Activated naive CD4-positive, alpha-beta T cell treated with anti-CD3 and anti-CD28 coated beads, Interleukin-2, amount 10 ng/mL, durations not matched to agents 7 days and 5 days (primary cell): ENCODE results near the gene SAMD9L.

Experiments
- CTCF ChIA-PET: fragments of 350-600 bp; sonication (Branson Sonifier 250); formaldehyde crosslinking; loops from one replicate; lab custom pipeline; 2021; ENCODE audit warnings: antibody characterized with exemption; lab: Charles Lee
- DNase-seq: peaks from one replicate; pipeline ENCODE4 v3.0.0-alpha.2; 2020
- H3K27ac Mint-ChIP-seq: one replicate; pipeline ENCODE4 v1.8.0; 2021; ENCODE audit warnings: mild to moderate bottlenecking, moderate library complexity, mixed read lengths
- H3K27me3 Mint-ChIP-seq: one replicate; pipeline ENCODE4 v1.8.0; 2021; ENCODE audit warnings: mild to moderate bottlenecking, mixed read lengths
- H3K36me3 Mint-ChIP-seq: one replicate; pipeline ENCODE4 v1.8.0; 2021; ENCODE audit warnings: mixed read lengths
- H3K4me1 Mint-ChIP-seq: one replicate; pipeline ENCODE4 v1.8.0; 2021; ENCODE audit warnings: mixed read lengths
- H3K4me3 Mint-ChIP-seq: one replicate; pipeline ENCODE4 v1.8.0; 2021; ENCODE audit warnings: mild to moderate bottlenecking, moderate library complexity, mixed read lengths
- H3K9me3 Mint-ChIP-seq: one replicate; pipeline ENCODE4 v1.8.0; 2021; ENCODE audit warnings: mixed read lengths

SAMD9L gene

DNA sequence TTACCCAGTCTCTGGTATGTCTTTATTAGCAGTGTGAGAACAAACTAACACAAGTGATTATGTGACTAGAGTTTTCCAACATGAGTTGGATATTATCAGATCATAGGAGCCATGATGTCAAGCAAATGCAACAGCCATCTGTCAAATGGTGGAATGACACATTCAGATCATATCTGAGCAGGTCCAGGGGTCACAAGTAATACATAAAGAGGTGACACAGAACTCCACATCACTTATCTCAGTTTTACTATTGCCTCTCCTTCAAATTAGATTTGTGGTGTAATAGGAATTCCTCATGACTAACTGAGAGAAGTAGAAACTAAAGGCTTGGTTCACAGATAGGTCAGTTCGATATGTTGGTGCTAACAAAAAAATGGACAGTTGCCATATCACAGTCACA, 12.2 kb upstream of the SAMD9L start:
- Mint-ChIP-seq H3K4me1 (peaks cover 5% of the 10 kb centered on the region), H3K27ac (no peak overlapping the region), H3K36me3 (no peaks in the 10 kb centered on the region), H3K9me3 (peaks cover 13% of the 10 kb centered on the region), H3K4me3 (no peak overlapping the region), H3K27me3 (no peaks in the 10 kb centered on the region)
- no peak for DNase-seq
- CTCF ChIA-PET = no interaction called here

DNA sequence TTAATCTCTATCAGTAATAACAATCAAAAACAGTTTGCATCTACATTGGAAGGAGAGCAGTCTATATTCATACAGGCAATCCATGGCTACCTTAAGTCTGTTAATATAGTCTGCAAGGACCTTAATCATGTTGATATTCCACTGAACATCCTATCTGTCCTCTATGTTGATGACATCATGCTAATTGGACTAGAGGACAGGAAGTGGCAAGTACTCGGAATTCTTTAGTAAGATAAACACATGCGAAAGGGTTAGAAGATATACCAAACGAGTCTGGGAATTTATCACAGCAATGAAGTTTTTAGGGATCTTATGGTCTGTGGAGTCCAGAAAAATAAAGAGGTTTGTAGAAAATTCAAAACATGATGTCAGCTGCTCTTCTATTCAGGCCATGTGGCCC, 11.3 kb upstream of the SAMD9L start:
- Mint-ChIP-seq H3K27ac (no peak overlapping the region), H3K27me3 (no peaks in the 10 kb centered on the region), H3K36me3 (no peaks in the 10 kb centered on the region), H3K4me1 (peaks cover 2% of the 10 kb centered on the region), H3K4me3 (no peak overlapping the region), H3K9me3 (peaks cover 13% of the 10 kb centered on the region)
- CTCF ChIA-PET = no interaction called here
- no peak for DNase-seq

DNA sequence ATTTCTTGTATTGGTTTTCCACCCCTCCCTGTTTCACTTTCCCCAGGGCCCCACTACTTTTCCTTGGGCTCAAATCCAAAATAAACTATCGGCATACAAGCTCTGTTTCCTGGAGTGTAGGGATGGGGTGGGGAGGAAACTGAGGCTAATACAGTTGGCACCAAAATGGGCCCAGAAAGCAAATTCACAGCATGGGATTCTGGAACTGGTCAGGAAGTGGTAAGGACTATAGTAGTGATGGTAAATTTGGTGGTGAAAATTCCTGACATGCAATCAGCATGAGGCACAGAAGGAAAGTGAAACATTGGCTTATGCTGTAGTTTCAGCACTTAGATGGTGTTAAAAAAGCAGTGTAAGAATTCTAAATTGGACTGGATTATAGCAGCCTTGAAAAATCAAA, 8.7 kb upstream of the SAMD9L start:
- H3K9me3 Mint-ChIP-seq = peaks cover 9% of the 10 kb centered on the region
- no peaks in the 10 kb centered on the region for H3K36me3 Mint-ChIP-seq
- H3K27ac Mint-ChIP-seq = no peak overlapping the region
- CTCF ChIA-PET = interaction anchor here (0.6 to 1.2 kb wide), 2 partner anchors 10 to 16 kb away, joined by 3 read pairs; no protein-coding TSS in a partner anchor
- DNase-seq = no peak
- H3K27me3 Mint-ChIP-seq = no peaks in the 10 kb centered on the region
- H3K4me1 Mint-ChIP-seq = peaks cover 2% of the 10 kb centered on the region
- H3K4me3 Mint-ChIP-seq = no peak overlapping the region

DNA sequence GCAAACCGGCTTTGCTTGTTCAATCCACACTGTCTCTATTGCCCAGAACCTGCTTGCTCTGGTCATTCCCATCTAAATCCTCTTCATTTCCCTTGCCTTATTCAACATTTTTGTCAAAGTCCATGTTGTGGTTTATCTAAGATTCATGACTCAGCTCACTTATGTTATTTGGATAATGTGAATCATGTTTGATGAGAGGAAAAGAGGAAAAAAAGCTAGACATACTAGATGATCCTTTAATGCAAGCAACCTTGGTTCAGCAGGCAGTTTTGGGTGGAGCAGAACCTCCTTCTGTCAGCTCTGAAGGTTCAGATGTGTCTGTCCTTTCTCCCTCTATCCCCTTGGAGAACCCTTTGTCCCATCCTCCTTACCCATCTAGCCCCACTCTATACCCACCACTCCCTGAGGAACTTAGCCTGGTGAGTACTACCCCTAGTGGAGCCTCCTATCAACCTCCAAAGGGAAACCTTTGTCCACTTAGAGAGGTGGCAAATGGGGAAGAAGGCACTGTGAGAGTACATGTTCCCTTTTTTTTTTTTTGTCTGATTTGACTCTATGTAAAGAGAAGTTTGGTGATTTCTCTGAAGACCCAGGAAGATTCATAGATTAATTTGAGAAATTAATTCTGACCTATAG, 2.1 kb upstream of the SAMD9L start:
- H3K4me1 Mint-ChIP-seq = peaks cover 31% of the 10 kb centered on the region
- H3K9me3 Mint-ChIP-seq = no peaks in the 10 kb centered on the region
- H3K4me3 Mint-ChIP-seq = no peak overlapping the region
- peaks cover 27% of the 10 kb centered on the region for H3K36me3 Mint-ChIP-seq
- no peak for DNase-seq
- no peaks in the 10 kb centered on the region for H3K27me3 Mint-ChIP-seq
- H3K27ac Mint-ChIP-seq = no peak overlapping the region
- CTCF ChIA-PET = interaction anchor here (1.2 kb wide), 1 partner anchor 8 kb away, joined by 5 read pairs; no protein-coding TSS in a partner anchor

DNA sequence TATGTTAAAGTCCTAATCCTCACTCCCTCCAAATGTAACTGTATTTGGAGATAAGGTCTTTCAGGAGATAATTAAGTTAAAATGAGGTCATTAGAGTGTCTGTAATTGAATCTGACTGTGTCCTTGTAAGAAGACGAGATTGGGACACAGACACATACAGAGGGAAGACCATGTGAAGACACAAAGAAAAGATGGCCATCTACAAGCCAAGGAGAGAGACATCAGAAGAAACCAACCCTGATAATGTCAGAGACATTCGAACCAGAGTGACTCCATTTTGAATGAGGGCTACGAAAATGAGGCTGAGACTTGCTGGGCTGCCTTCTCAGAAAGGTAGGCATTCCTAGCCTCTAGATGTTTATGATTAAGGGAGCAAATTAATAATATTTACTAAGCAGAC, 542 bp upstream of the SAMD9L start:
- Mint-ChIP-seq H3K9me3 (no peaks in the 10 kb centered on the region), H3K27ac (peak overlapping the region; percentile 94), H3K4me3 (peak overlapping the region; percentile 95), H3K4me1 (peaks cover 37% of the 10 kb centered on the region), H3K36me3 (peaks cover 34% of the 10 kb centered on the region), H3K27me3 (no peaks in the 10 kb centered on the region)
- no peak for DNase-seq
- CTCF ChIA-PET = no interaction called here

DNA sequence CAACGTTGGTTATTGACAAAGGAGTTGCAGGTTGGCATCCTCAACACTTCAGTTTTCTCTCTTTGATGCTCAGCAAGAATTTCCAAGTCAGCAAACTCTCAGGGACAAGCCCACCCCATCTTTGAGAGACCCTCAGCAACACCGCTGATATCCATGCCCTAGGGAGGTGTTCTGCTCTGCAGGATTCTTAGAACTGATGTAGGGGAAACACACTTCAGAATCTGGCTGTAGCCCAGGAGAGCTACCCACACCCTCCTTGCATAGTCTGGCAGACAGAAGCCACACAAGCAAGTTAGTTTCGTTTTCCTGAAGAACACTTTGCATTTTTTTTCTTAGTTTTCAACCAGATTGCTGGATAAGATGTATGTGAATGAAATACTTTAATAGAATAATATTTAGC, 822 bp downstream of the SAMD9L start:
- CTCF ChIA-PET = interaction anchor here (0.9 to 1.0 kb wide), 3 partner anchors 10 to 81 kb away, joined by 3 read pairs; no protein-coding TSS in a partner anchor
- peaks cover 34% of the 10 kb centered on the region for H3K36me3 Mint-ChIP-seq

DNA sequence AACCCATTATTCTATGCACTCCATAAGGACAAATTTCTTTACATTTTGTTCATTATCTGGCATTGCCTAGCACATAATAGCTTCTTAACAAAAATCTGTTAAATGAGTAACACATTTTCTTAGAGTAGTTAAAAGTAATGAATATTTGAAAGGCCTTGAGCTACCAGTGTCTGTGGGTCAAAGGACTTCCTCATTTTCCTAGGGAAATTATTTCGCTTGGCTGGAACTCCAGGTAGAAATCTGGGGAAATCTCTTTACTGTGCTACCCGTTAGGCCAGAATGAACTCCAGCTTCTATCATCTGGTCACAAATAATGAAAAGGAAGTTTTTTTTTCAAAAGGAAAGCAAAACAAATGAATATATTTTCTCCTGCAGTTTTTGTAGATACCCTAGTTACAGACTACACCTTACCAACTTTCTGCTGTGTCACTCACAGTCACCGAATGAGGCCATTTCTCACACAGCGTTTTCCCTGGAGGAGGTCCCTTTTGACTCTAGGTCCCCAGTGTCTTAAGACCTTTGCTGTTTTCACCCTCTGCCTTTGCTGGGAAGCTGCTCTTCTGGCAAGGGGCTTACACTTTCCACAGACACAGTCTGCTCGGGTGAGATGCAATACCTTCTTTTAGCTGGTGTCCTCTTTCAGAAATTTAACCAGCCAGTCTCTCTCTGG, 1.6 kb downstream of the SAMD9L start:
- H3K27me3 Mint-ChIP-seq = no peaks in the 10 kb centered on the region
- peaks cover 37% of the 10 kb centered on the region for H3K4me1 Mint-ChIP-seq
- DNase-seq = peak; percentile 39
- CTCF ChIA-PET = interaction anchor here (0.6 to 1.0 kb wide), 5 partner anchors 9 to 82 kb away, joined by 3 to 4 read pairs (median 3); partner anchors contain the start of gene SAMD9
- peaks cover 34% of the 10 kb centered on the region for H3K36me3 Mint-ChIP-seq
- peak overlapping the region; percentile 92 for H3K27ac Mint-ChIP-seq
- H3K9me3 Mint-ChIP-seq = no peaks in the 10 kb centered on the region
- peak overlapping the region; percentile 95 for H3K4me3 Mint-ChIP-seq

More for the DNA sequence above, 822 bp downstream of the SAMD9L start:
- Mint-ChIP-seq H3K27ac (peak overlapping the region; percentile 92), H3K4me1 (peaks cover 37% of the 10 kb centered on the region), H3K27me3 (no peaks in the 10 kb centered on the region), H3K9me3 (no peaks in the 10 kb centered on the region), H3K4me3 (peak overlapping the region; percentile 95)
- DNase-seq = peak; percentile 58

DNA sequence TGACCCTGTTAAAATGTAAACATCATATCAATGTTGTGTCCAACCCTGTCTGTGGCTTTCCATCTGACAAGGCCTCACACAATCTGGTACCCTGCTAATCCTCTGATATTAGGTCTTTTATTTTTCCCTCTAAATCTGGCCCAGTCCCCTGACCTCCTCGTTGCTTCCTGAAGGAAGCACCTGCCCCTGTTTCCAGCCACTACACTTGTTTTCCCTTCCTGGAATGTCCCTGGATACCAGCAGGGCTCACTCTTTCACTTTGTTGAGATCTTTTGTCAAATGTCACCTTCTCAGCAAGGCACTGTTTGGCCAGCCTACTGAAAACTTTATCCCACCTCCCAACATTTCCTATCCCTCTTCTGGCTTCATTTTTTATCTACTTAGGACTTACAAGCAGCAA, 2.1 kb downstream of the SAMD9L start:
- Mint-ChIP-seq H3K4me3 (peak overlapping the region; percentile 95), H3K9me3 (no peaks in the 10 kb centered on the region), H3K27ac (peak overlapping the region; percentile 38), H3K4me1 (peaks cover 37% of the 10 kb centered on the region), H3K36me3 (peaks cover 34% of the 10 kb centered on the region), H3K27me3 (no peaks in the 10 kb centered on the region)
- no peak for DNase-seq
- CTCF ChIA-PET = interaction anchor here (0.6 to 0.9 kb wide), 2 partner anchors 8 to 28 kb away, joined by 4 read pairs; partner anchors contain the start of gene SAMD9

DNA sequence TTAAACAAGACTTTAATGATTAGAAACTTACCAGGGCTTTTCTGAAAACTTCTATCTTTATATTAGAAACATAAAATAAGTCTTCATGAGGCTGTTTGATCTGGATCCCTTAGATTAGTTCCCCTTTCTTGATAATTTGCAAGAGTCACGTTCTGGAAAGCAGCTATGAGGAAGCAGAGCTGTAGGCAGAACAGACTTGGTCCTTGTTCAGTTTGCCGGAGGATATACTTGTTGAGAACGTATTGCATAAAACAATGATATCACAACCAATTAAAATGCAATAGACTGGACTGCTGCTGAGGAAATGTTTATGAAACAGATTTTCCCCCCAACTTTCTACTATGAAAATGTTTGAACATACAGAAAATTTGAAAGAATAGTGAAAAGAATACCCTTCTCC, 2.8 kb downstream of the SAMD9L start:
- H3K9me3 Mint-ChIP-seq = no peaks in the 10 kb centered on the region
- no peaks in the 10 kb centered on the region for H3K27me3 Mint-ChIP-seq
- H3K36me3 Mint-ChIP-seq = peaks cover 34% of the 10 kb centered on the region
- CTCF ChIA-PET = interaction anchor here (1.0 kb wide), 1 partner anchor 27 kb away, joined by 3 read pairs; no protein-coding TSS in a partner anchor
- H3K4me3 Mint-ChIP-seq = peak overlapping the region; percentile 21
- no peak for DNase-seq
- H3K27ac Mint-ChIP-seq = peak overlapping the region; percentile 8
- peaks cover 37% of the 10 kb centered on the region for H3K4me1 Mint-ChIP-seq

DNA sequence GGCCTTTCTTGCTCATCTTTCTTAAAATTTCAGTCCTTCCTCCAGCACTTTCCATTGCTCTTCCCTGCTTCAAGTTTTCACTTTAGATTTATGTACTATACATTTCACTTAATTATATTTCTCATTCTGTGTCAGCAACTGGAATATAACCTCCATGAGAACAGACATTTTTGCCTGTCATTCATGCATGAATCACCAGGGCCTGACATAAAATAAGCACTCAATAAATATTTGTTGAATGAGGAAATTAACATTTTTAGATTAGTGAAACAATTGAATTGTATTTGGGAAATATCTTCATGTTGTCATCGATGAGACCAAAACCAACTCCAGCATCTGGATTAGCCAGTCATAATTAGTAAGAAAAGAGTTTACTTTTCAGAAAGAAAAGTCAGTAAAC, 6.1 kb downstream of the SAMD9L start:
- Mint-ChIP-seq H3K9me3 (peaks cover 5% of the 10 kb centered on the region), H3K4me1 (peaks cover 22% of the 10 kb centered on the region), H3K27me3 (no peaks in the 10 kb centered on the region), H3K4me3 (no peak overlapping the region), H3K27ac (no peak overlapping the region), H3K36me3 (peaks cover 37% of the 10 kb centered on the region)
- DNase-seq = no peak
- CTCF ChIA-PET = no interaction called here

DNA sequence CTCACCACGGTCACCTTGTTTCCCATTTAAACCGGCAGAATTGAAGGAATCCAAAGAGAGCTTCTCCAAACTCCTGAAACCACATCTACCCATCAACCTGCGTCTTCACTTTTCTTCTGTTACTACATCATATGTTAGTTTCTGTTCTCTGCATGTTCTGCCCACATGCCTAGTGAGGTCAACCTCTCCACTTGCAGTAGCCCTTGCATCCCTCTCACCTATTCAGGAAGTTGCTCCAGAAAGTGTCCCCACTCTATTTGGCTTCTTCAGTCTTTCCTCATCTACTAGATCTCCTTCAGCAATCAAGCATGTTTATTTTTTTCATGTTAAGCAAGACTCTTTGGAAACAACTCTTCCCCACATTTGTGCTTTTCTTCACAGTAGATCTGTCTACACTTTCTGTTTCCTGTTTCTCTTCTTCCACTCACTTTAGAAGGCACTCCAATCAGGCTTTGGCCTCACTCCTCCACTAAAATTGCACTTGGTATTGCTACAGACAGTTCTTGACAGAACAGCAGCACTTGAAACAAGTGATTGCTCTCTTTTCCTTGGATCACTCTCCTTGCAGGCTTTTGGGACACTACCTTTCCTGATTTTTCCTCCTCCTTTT, 7.5 kb downstream of the SAMD9L start:
- Mint-ChIP-seq H3K27ac (no peak overlapping the region), H3K4me3 (no peak overlapping the region), H3K27me3 (no peaks in the 10 kb centered on the region), H3K9me3 (peaks cover 9% of the 10 kb centered on the region), H3K4me1 (peaks cover 10% of the 10 kb centered on the region), H3K36me3 (peaks cover 39% of the 10 kb centered on the region)
- CTCF ChIA-PET = no interaction called here
- no peak for DNase-seq

DNA sequence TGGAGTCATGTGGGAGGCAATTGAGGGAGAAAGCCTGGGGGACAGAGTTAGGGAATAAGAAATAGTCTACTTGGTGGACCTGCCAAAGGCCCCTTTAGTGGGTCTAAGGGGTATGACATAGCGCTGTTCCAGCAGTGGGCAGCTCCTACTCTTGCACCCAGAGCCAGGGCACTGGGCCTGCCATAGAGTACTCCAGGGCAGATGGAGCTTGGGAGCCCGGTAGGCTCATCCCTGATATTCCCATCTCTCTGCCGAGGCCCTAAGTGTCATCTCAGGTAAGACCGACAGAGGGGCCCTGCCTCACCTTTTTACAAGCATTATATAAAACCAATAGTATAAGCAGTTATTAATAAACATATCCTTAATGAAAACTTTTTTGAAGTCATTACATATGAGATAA, 9.6 kb downstream of the SAMD9L start:
- H3K4me1 Mint-ChIP-seq = no peaks in the 10 kb centered on the region
- no peak for DNase-seq
- CTCF ChIA-PET = no interaction called here
- H3K36me3 Mint-ChIP-seq = peaks cover 49% of the 10 kb centered on the region
- H3K27ac Mint-ChIP-seq = no peak overlapping the region
- no peak overlapping the region for H3K4me3 Mint-ChIP-seq
- H3K9me3 Mint-ChIP-seq = peaks cover 29% of the 10 kb centered on the region
- H3K27me3 Mint-ChIP-seq = no peaks in the 10 kb centered on the region

DNA sequence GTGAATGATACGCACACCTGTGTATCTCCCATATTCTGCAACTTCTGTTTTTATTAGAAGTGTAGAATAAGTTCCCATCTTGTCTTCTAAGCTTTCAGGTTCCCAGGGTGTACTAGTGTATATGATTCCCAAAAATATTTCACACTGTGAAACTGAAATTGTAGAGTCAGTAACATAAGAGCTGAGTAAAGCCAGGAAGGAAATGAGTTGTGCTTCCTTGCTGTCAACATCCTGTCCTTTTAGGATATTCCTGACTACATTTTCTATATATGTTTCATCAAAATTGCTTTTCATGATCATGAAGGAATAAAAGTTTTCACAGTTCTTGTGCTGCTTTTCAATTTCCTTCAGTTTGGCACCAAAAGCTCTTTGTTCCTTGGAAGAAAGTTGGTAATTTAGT, 15.2 kb downstream of the SAMD9L start:
- CTCF ChIA-PET = no interaction called here
- Mint-ChIP-seq H3K4me1 (no peaks in the 10 kb centered on the region), H3K27ac (no peak overlapping the region), H3K9me3 (peaks cover 69% of the 10 kb centered on the region), H3K27me3 (no peaks in the 10 kb centered on the region), H3K4me3 (no peak overlapping the region), H3K36me3 (peaks cover 76% of the 10 kb centered on the region)
- DNase-seq = no peak

DNA sequence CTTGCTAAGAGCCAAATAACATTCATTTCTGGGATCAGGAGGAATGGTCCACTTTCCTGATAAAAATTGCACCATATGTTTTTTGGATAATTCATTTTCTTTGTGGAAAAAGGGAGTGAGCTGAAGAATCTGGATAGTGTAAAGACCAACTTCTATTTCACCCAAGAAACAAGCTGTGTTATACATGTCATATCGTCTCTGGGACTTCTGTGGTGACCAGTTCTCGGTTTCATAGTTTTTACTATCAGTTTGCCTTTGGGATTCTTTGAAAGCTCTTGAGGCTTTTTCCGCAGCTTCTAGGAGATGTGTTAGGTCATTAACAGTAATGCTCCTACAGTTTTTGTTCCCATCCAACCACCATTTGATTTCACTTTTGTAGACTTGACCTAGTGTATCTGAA, 16.0 kb downstream of the SAMD9L start:
- no peak overlapping the region for H3K4me3 Mint-ChIP-seq
- no peak overlapping the region for H3K27ac Mint-ChIP-seq
- H3K9me3 Mint-ChIP-seq = peaks cover 69% of the 10 kb centered on the region
- DNase-seq = no peak
- no peaks in the 10 kb centered on the region for H3K27me3 Mint-ChIP-seq
- H3K4me1 Mint-ChIP-seq = no peaks in the 10 kb centered on the region
- peaks cover 69% of the 10 kb centered on the region for H3K36me3 Mint-ChIP-seq
- CTCF ChIA-PET = no interaction called here
